Prostate gland (tissue), 2 donors: ENCODE measurements around the gene TMEM11. TPM values are rescaled to one million over a fixed set of nuclear protein-coding genes. Genes with fewer than 3 reads are reported as not detected.
A peak's percentile ranks its signal among the peaks of the same experiment; 100 is the strongest.

Experiments used
- DNase-seq: peaks from one replicate; pipeline ENCODE4 v3.0.0-alpha.2; 2019; ENCODE audit warnings: low spot score
- H3K27ac ChIP-seq, 2 donors: fragments of 200-600 bp; sonication (generic); 2 replicates each; pipeline ENCODE4 v1.5.1; 2017 to 2019
- H3K27me3 ChIP-seq: fragments of 200-600 bp; sonication (generic); replicated peaks from 2 replicates; pipeline ENCODE4 v1.5.1; 2019; ENCODE audit not compliant: insufficient read depth
- H3K36me3 ChIP-seq, 2 donors: fragments of 200-600 bp; sonication (generic); 1 replicate in 1 of 2; 2 replicates in 1 of 2; pipeline versions ENCODE4 v1.5.1 to v1.8.1; 2017 to 2019
- H3K4me1 ChIP-seq: fragments of 200-600 bp; sonication (generic); replicated peaks from 2 replicates; pipeline ENCODE4 v1.5.1; 2019
- H3K4me3 ChIP-seq, 2 donors: fragments of 200-600 bp; sonication (generic); 2 replicates each; pipeline ENCODE4 v1.5.1; 2017 to 2019
- H3K9me3 ChIP-seq: fragments of 200-600 bp; sonication (generic); 2 replicates; pipeline ENCODE4 v1.5.1; 2017
- CTCF ChIP-seq, 4 experiments: fragments of 200-600 bp in 2 of 4; fragments of 450-650 bp in 2 of 4; sonication (generic) in 2 of 4; IDR thresholded peaks; 1 replicate in 3 of 4; 2 replicates in 1 of 4; pipeline ENCODE4 v1.5.1; 2016 to 2019; ENCODE audit warnings: antibody characterized with exemption in 4 of 4, mild to moderate bottlenecking in 2 of 4, moderate library complexity in 2 of 4
- POLR2A ChIP-seq: fragments of 450-650 bp; IDR thresholded peaks from one replicate; pipeline ENCODE4 v1.6.1; 2016; ENCODE audit warnings: antibody characterized with exemption, mild to moderate bottlenecking
- POLR2AphosphoS5 ChIP-seq: sonication (generic); formaldehyde crosslinking; IDR thresholded peaks from one replicate; pipeline ENCODE4 v1.6.1; 2017; ENCODE audit warnings: antibody characterized with exemption
- WGBS: methylation state at CpG from one replicate; pipeline ENCODE4 v1.1.5; 2018; 5-methylcytosine and 5-hydroxymethylcytosine counted together
- intact Hi-C: fragments of 100-400 bp; cut with DNase I; formaldehyde crosslinking; loops from one replicate; pipeline ENCODE4 v1.14.2; 2022
- total RNA-seq, 2 donors: library from RNA; depleted of rRNA; stranded (reverse); fragments of >200 nt; gene quantifications; one replicate each; pipeline ENCODE4 v1.1.0, GENCODE V29; 2016

TMEM11 gene
- total RNA-seq, 2 donors from 2014 or later = 33.1 to 44.1 TPM

GRCh38 chr17:21174186-21174585 is 39.8 kb downstream of the TMEM11 start:
- Histone ChIP-seq H3K4me1 (no peaks in the 10 kb centered on the region), H3K36me3 (no peaks in the 10 kb centered on the region), H3K27me3 (no peaks in the 10 kb centered on the region), H3K9me3 (no peaks in the 10 kb centered on the region), H3K27ac (peak overlapping the region; percentile 2 to 9), H3K4me3 (no peak overlapping the region)
- no peak for DNase-seq
- TF ChIP-seq POLR2AphosphoS5 = peak; percentile 10
- no peak for TF ChIP-seq POLR2A
- no peak for TF ChIP-seq CTCF (IDR thresholded peaks at IDR 0.05)
- intact Hi-C loops = no loop called here
- WGBS = 64% methylated on average over 8 of the region's 8 CpGs

GRCh38 chr17:21173543-21173942 is 40.4 kb downstream of the TMEM11 start:
- H3K9me3 ChIP-seq = no peaks in the 10 kb centered on the region
- H3K27me3 ChIP-seq = no peaks in the 10 kb centered on the region
- H3K4me3 ChIP-seq = no peak overlapping the region
- DNase-seq = no peak
- H3K36me3 ChIP-seq = no peaks in the 10 kb centered on the region
- no peak for TF ChIP-seq CTCF (IDR thresholded peaks at IDR 0.05)
- TF ChIP-seq POLR2AphosphoS5 = no peak
- no peak for TF ChIP-seq POLR2A
- H3K27ac ChIP-seq = peak overlapping the region in 1 of 2 donors; percentile 9
- intact Hi-C loops = no loop called here
- 87% methylated on average over 2 of the region's 2 CpGs for WGBS
- no peaks in the 10 kb centered on the region for H3K4me1 ChIP-seq

- no peak for TF ChIP-seq POLR2AphosphoS5
- TF ChIP-seq POLR2A = no peak
- TF ChIP-seq CTCF (IDR thresholded peaks at IDR 0.05) = no peak
- intact Hi-C loops = no loop called here
- no peaks in the 10 kb centered on the region for H3K27me3 ChIP-seq
- no peak for DNase-seq
- 94% methylated on average over 6 of the region's 6 CpGs for WGBS
- H3K4me1 ChIP-seq = no peaks in the 10 kb centered on the region
- H3K9me3 ChIP-seq = no peaks in the 10 kb centered on the region
- H3K36me3 ChIP-seq = no peaks in the 10 kb centered on the region
- H3K27ac ChIP-seq = no peak overlapping the region
- H3K4me3 ChIP-seq = no peak overlapping the region
Observed at GRCh38 chr17:21172846-21173245, 41.1 kb downstream of the TMEM11 start.

- H3K9me3 ChIP-seq = no peaks in the 10 kb centered on the region
- H3K36me3 ChIP-seq = no peaks in the 10 kb centered on the region
- no peaks in the 10 kb centered on the region for H3K4me1 ChIP-seq
- TF ChIP-seq POLR2AphosphoS5 (no peak), CTCF (IDR thresholded peaks at IDR 0.05) (no peak), POLR2A (no peak)
- H3K27ac ChIP-seq = no peak overlapping the region
- WGBS = 98% methylated on average over 17 of the region's 17 CpGs
- DNase-seq = no peak
- intact Hi-C loops = no loop called here
- H3K4me3 ChIP-seq = no peak overlapping the region
- H3K27me3 ChIP-seq = no peaks in the 10 kb centered on the region
Observed at GRCh38 chr17:21171970-21172510, 41.9 kb downstream of the TMEM11 start.

- WGBS = 84% methylated on average over 12 of the region's 12 CpGs
- no peak for TF ChIP-seq POLR2A
- no peak for TF ChIP-seq CTCF (IDR thresholded peaks at IDR 0.05)
- no peak for TF ChIP-seq POLR2AphosphoS5
Observed at GRCh38 chr17:21171309-21171922, 42.5 kb downstream of the TMEM11 start.

More at GRCh38 chr17:21171309-21171922, 42.5 kb downstream of the TMEM11 start:
- H3K9me3 ChIP-seq = no peaks in the 10 kb centered on the region
- no peak overlapping the region for H3K4me3 ChIP-seq
- no peaks in the 10 kb centered on the region for H3K4me1 ChIP-seq
- no peaks in the 10 kb centered on the region for H3K36me3 ChIP-seq
- H3K27ac ChIP-seq = no peak overlapping the region
- no peak for DNase-seq
- intact Hi-C loops = no loop called here
- no peaks in the 10 kb centered on the region for H3K27me3 ChIP-seq
